ENCODE results near the gene IL17C. TPM values are rescaled to one million over a fixed set of nuclear protein-coding genes. Genes with fewer than 3 reads are reported as not detected.

The IL17C gene
- total RNA-seq, 1 donor from 2014 or later, result 0.26 TPM

GRCh38 chr16:88651989-88652761, 13.8 kb downstream of the IL17C start:
- Mint-ChIP-seq H3K4me1 (ENCODE audit: unreplicated experiment) (peaks cover 5% of the 10 kb centered on the region), H3K4me3 (ENCODE audit: unreplicated experiment) (no peak overlapping the region), H3K27me3 (ENCODE audit: unreplicated experiment) (peaks cover 7% of the 10 kb centered on the region), H3K9me3 (ENCODE audit: unreplicated experiment) (no peaks in the 10 kb centered on the region), H3K36me3 (ENCODE audit: low read depth, unreplicated experiment) (no peaks in the 10 kb centered on the region), H3K27ac (ENCODE audit: unreplicated experiment) (no peak overlapping the region)
- no peak for DNase-seq (ENCODE audit: low spot score)
- TF ChIP-seq CTCF (IDR thresholded peaks at IDR 0.05; ENCODE audit: unreplicated experiment), result no peak

GRCh38 chr16:88652762-88653063, 14.3 kb downstream of the IL17C start:
- DNase-seq (ENCODE audit: low spot score), result no peak
- Mint-ChIP-seq H3K4me1 (ENCODE audit: unreplicated experiment) (peaks cover 5% of the 10 kb centered on the region), H3K9me3 (ENCODE audit: unreplicated experiment) (no peaks in the 10 kb centered on the region), H3K36me3 (ENCODE audit: low read depth, unreplicated experiment) (no peaks in the 10 kb centered on the region), H3K27ac (ENCODE audit: unreplicated experiment) (no peak overlapping the region), H3K27me3 (ENCODE audit: unreplicated experiment) (peaks cover 7% of the 10 kb centered on the region), H3K4me3 (ENCODE audit: unreplicated experiment) (no peak overlapping the region)
- TF ChIP-seq CTCF (IDR thresholded peaks at IDR 0.05; ENCODE audit: unreplicated experiment), result no peak

GRCh38 chr16:88653101-88653500, 14.7 kb downstream of the IL17C start:
- H3K9me3 Mint-ChIP-seq (ENCODE audit: unreplicated experiment), result no peaks in the 10 kb centered on the region
- DNase-seq (ENCODE audit: low spot score), result no peak
- H3K27ac Mint-ChIP-seq (ENCODE audit: unreplicated experiment), result no peak overlapping the region
- peaks cover 5% of the 10 kb centered on the region for H3K4me1 Mint-ChIP-seq (ENCODE audit: unreplicated experiment)
- no peak overlapping the region for H3K4me3 Mint-ChIP-seq (ENCODE audit: unreplicated experiment)
- peaks cover 7% of the 10 kb centered on the region for H3K27me3 Mint-ChIP-seq (ENCODE audit: unreplicated experiment)
- TF ChIP-seq CTCF (IDR thresholded peaks at IDR 0.05; ENCODE audit: unreplicated experiment), result no peak
- H3K36me3 Mint-ChIP-seq (ENCODE audit: low read depth, unreplicated experiment), result no peaks in the 10 kb centered on the region

- Mint-ChIP-seq H3K36me3 (ENCODE audit: low read depth, unreplicated experiment) (no peaks in the 10 kb centered on the region), H3K27me3 (ENCODE audit: unreplicated experiment) (peaks cover 5% of the 10 kb centered on the region), H3K27ac (ENCODE audit: unreplicated experiment) (no peak overlapping the region), H3K4me3 (ENCODE audit: unreplicated experiment) (no peak overlapping the region), H3K4me1 (ENCODE audit: unreplicated experiment) (peaks cover 5% of the 10 kb centered on the region), H3K9me3 (ENCODE audit: unreplicated experiment) (no peaks in the 10 kb centered on the region)
- DNase-seq (ENCODE audit: low spot score), result no peak
- no peak for TF ChIP-seq CTCF (IDR thresholded peaks at IDR 0.05; ENCODE audit: unreplicated experiment)
These were observed 15.4 kb downstream of the IL17C start for GRCh38 chr16:88653596-88654362.
